ENCODE results near the gene PNPLA7. TPM values are rescaled to one million over a fixed set of nuclear protein-coding genes. Genes with fewer than 3 reads are reported as not detected.

Gene PNPLA7
- total RNA-seq, 1 experiment from 2014 or later, result 1.8 TPM

DNA sequence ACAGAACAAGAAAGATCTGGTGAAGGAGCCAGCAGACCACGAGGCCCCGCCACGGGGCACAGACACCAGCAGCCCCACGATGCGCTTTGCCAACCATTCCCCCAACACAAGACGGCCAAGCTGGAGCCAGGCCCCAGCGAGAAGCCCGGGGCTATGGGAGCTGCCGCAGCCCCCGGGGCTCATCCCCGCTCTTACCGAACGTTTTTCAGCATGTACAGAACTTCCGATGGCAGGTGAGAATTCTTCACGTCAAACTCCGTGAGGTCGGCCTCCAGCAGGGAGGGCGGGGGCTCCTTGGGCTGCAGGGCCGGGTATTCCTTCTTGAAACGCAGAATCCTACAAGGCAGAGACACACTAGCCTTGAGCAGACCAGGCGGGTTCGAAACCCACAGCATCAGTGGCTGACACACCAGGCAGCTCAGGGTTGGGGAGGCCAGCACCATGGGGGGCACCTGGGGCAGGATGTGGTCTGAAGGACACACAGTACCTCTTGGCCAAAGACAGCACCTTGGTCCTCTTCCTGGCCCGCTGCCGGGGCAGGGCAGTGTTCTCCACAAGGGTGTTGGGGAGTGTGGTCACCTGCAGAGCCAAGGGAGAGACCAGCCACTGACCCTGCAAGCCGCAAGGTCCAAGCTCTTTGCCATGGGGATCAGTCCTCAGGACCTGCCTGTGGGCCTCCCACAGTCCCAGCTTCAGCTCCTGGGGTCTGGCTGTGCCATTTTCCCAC, 6.8 kb downstream of the PNPLA7 start:
- H3K9ac ChIP-seq (ENCODE audit: low read length), result no peak overlapping the region
- RAD21 ChIA-PET (ENCODE audit: low non-redundant PET in 1 of 2, low total read pairs in 2 of 2, uncharacterized antibody in 2 of 2, unreplicated experiment in 2 of 2), result no interaction called here
- H3K4me3 ChIP-seq (replicated peaks in 1 of 2; ENCODE audit: low read depth in 1 of 2, low read length in 2 of 2), result no peak overlapping the region
- H3K9me2 ChIP-seq (ENCODE audit: insufficient read depth), result no peaks in the 10 kb centered on the region
- no peak overlapping the region; the same call in 1 of the 2 replicates for H3K27ac ChIP-seq (ENCODE audit: low read depth, low read length)
- H3K79me2 ChIP-seq (ENCODE audit: insufficient read depth, low read length), result no peaks in the 10 kb centered on the region
- peaks cover 0 to 11% of the 10 kb centered on the region in 2 experiments; a peak in 3 of 4 replicates for H3K9me3 ChIP-seq (ENCODE audit: control insufficient read depth in 1 of 2, insufficient read depth in 1 of 2, low read depth in 1 of 2, low read length in 2 of 2)
- TF ChIP-seq SP1 (IDR thresholded peaks at IDR 0.05; ENCODE audit: low read depth) (no peak), EGR1 (IDR thresholded peaks at IDR 0.05; ENCODE audit: low read depth) (no peak), SIN3A (IDR thresholded peaks at IDR 0.05; ENCODE audit: low read depth) (no peak), RAD21 (IDR thresholded peaks at IDR 0.05; ENCODE audit: low read depth) (no peak), CEBPB (IDR thresholded peaks at IDR 0.05; ENCODE audit: low read depth) (no peak), ELF1 (IDR thresholded peaks at IDR 0.05; ENCODE audit: borderline replicate concordance, low read depth) (no peak), CBX3 (IDR thresholded peaks at IDR 0.05; ENCODE audit: low read depth) (no peak), ZNF274 (IDR thresholded peaks at IDR 0.05; ENCODE audit: low read depth, low read length) (no peak), JUND (IDR thresholded peaks at IDR 0.05) (no peak), EZH2phosphoT487 (IDR thresholded peaks at IDR 0.05; ENCODE audit: borderline replicate concordance) (no peak), POLR2A (IDR thresholded peaks at IDR 0.05; ENCODE audit: borderline replicate concordance, extremely low read depth, insufficient read depth, insufficient read length) (no peak)
- TF ChIP-seq, protein P1, sequence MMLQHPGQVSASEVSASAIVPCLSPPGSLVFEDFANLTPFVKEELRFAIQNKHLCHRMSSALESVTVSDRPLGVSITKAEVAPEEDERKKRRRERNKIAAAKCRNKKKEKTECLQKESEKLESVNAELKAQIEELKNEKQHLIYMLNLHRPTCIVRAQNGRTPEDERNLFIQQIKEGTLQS (IDR thresholded peaks at IDR 0.05), result no peak
- TF ChIP-seq, protein P2, sequence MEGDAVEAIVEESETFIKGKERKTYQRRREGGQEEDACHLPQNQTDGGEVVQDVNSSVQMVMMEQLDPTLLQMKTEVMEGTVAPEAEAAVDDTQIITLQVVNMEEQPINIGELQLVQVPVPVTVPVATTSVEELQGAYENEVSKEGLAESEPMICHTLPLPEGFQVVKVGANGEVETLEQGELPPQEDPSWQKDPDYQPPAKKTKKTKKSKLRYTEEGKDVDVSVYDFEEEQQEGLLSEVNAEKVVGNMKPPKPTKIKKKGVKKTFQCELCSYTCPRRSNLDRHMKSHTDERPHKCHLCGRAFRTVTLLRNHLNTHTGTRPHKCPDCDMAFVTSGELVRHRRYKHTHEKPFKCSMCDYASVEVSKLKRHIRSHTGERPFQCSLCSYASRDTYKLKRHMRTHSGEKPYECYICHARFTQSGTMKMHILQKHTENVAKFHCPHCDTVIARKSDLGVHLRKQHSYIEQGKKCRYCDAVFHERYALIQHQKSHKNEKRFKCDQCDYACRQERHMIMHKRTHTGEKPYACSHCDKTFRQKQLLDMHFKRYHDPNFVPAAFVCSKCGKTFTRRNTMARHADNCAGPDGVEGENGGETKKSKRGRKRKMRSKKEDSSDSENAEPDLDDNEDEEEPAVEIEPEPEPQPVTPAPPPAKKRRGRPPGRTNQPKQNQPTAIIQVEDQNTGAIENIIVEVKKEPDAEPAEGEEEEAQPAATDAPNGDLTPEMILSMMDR (IDR thresholded peaks at IDR 0.05 in 2 of 3, conservative IDR thresholded peaks at IDR 0.05 in 1 of 3; ENCODE audit: borderline replicate concordance in 1 of 3, insufficient read depth in 1 of 3, low read depth in 2 of 3, low read length in 2 of 3), result no peak
- TF ChIP-seq, protein P3, sequence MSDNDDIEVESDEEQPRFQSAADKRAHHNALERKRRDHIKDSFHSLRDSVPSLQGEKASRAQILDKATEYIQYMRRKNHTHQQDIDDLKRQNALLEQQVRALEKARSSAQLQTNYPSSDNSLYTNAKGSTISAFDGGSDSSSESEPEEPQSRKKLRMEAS (IDR thresholded peaks at IDR 0.05), result no peak
- H4K20me1 ChIP-seq (ENCODE audit: insufficient read depth), result no peaks in the 10 kb centered on the region
- H2AFZ ChIP-seq (ENCODE audit: low read depth, low read length, poor library complexity, severe bottlenecking), result no peak overlapping the region
- CTCF ChIA-PET, result interaction anchor here (1.7 kb wide), 1 partner anchor 8 kb away, joined by 4 read pairs; the partner anchor contains the start of gene MRPL41
- no peaks in the 10 kb centered on the region for H3K27me3 ChIP-seq (ENCODE audit: insufficient read depth, low read length)
- intact Hi-C loops (cut with micrococcal nuclease), result no loop called here
- DNase-seq (ENCODE audit: low read depth, low spot score) (no peak), ATAC-seq (no peak; the same call in 1 of the 2 replicates)
- no peaks in the 10 kb centered on the region for H3K4me1 ChIP-seq (ENCODE audit: control insufficient read depth in 1 of 2, insufficient read depth in 2 of 2, low read length in 2 of 2)
- no TSS peak for BruUV-seq (replicated peaks)
- POLR2A ChIA-PET, result no interaction called here
- no peaks in the 10 kb centered on the region for H3K36me3 ChIP-seq (ENCODE audit: control insufficient read depth in 1 of 2, insufficient read depth in 2 of 2, low read length in 2 of 2)
- no peak overlapping the region for H3K4me2 ChIP-seq (ENCODE audit: low read length)
